ENCODE data around the gene GPR137. TPM values are rescaled to one million over a fixed set of nuclear protein-coding genes. Genes with fewer than 3 reads are reported as not detected.
A peak's percentile ranks its signal among the peaks of the same experiment; 100 is the strongest.

GPR137 gene
- total and polyA plus RNA-seq, 9 of the 15 experiments (the other 6 are each of a cell fraction or from before 2014, with no cell fraction given): 0.32 to 26.7 (median 10.7) TPM

DNA sequence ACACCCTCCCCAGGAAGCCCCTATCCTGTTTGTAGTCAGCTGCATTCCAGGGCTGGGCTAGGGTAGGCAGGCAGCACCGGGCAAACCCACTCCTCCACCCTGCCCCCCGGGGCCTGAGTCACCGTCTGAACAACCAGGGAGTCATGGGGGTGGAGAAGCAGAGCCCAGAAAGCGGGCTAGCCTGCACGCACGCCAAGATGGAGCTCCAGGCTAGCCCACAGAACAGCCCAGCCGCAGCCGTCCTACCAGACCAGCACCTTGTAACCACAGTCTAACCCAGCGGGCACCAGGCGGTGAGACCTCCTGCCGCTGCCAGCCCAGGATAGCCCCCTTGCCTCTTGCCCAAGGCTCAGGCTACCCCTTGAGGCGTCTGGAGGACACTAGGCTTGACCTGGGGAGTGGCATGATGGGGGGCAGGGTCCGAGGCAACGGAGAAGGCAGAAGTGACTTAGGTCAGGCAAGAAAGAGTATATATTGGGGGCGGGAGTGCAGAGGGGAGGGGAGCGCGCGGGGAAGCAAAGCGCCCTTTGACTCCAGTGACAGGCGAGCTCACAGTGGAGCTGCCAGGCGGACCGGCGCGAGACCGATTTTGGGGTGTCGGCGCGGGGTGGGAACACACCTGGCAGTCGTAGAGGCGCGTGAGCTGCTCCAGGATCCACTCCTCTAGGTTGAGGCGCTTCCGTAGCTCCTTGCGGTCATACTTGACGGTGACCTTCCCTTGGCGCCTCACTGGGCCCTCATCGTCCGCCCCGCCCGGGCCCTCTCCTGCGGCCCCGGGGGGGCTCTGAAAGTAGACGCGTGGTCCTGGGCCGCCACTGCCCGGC is 39.6 kb upstream of the GPR137 start (continued):
- TF ChIP-seq RCOR1 (IDR thresholded peaks at IDR 0.05; ENCODE audit: borderline replicate concordance in 1 of 2, low read depth in 2 of 2, low read length in 2 of 2): peak in 1 of 2 experiments; percentile 80; a peak in 2 of 4 replicates
- TF ChIP-seq RB1 (IDR thresholded peaks at IDR 0.05; ENCODE audit: low read depth): peak; percentile 26; the same call in 1 of the 2 replicates
- peak; percentile 19; the same call in 1 of the 2 replicates for TF ChIP-seq PHF8 (IDR thresholded peaks at IDR 0.05; ENCODE audit: borderline replicate concordance, low read length)
- TF ChIP-seq KDM1A (IDR thresholded peaks at IDR 0.05): peak in 1 of 2 experiments; percentile 83; a peak in 2 of 4 replicates
- TF ChIP-seq CBFB (CRISPR knock-in tag; IDR thresholded peaks at IDR 0.05): peak; percentile 92
- TF ChIP-seq NONO (IDR thresholded peaks at IDR 0.05; ENCODE audit: low read depth in 2 of 2, low read length in 1 of 2): peak in 1 of 2 experiments; percentile 56; a peak in 1 of 4 replicates
- peak; percentile 89 for TF ChIP-seq POLR2G (IDR thresholded peaks at IDR 0.05; ENCODE audit: low read depth, low read length)
- TF ChIP-seq LARP7 (IDR thresholded peaks at IDR 0.05): peak; percentile 18; the same call in 1 of the 2 replicates
- TF ChIP-seq ZBTB7A (IDR thresholded peaks at IDR 0.05; ENCODE audit: borderline replicate concordance, control insufficient read depth, low read depth, low read length): peak; percentile 82; the same call in 1 of the 2 replicates
- peak; percentile 40 for TF ChIP-seq HNRNPLL (IDR thresholded peaks at IDR 0.05; ENCODE audit: low read depth, low read length, poor library complexity, severe bottlenecking)
- peak; percentile 50; the same call in 1 of the 2 replicates for TF ChIP-seq ZBED1 (IDR thresholded peaks at IDR 0.05)
- TF ChIP-seq ATF1 (CRISPR knock-in tag; IDR thresholded peaks at IDR 0.05): no peak
- peak; percentile 35 for TF ChIP-seq ATF1 (tag; IDR thresholded peaks at IDR 0.05)
- TF ChIP-seq ZNF764 (CRISPR knock-in tag; IDR thresholded peaks at IDR 0.05; ENCODE audit: low read depth): no peak
- TF ChIP-seq DPF2 (IDR thresholded peaks at IDR 0.05): peak; percentile 73
- TF ChIP-seq, protein P1, sequence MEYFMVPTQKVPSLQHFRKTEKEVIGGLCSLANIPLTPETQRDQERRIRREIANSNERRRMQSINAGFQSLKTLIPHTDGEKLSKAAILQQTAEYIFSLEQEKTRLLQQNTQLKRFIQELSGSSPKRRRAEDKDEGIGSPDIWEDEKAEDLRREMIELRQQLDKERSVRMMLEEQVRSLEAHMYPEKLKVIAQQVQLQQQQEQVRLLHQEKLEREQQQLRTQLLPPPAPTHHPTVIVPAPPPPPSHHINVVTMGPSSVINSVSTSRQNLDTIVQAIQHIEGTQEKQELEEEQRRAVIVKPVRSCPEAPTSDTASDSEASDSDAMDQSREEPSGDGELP (CRISPR knock-in tag; IDR thresholded peaks at IDR 0.05; ENCODE audit: borderline replicate concordance): peak; percentile 65; the same call in 1 of the 2 replicates
- 0 out of 2 replicates have a peak, but pooled peaks have one; percentile 7 for TF ChIP-seq HCFC1 (IDR thresholded peaks at IDR 0.05; ENCODE audit: low read depth, low read length)
- 0 out of 2 replicates have a peak, but pooled peaks have one; percentile 8 for TF ChIP-seq NR2C1 (IDR thresholded peaks at IDR 0.05)
- TF ChIP-seq NR2C1 (tag; IDR thresholded peaks at IDR 0.05): peak; percentile 7; the same call in 1 of the 2 replicates
- TF ChIP-seq, protein P2, sequence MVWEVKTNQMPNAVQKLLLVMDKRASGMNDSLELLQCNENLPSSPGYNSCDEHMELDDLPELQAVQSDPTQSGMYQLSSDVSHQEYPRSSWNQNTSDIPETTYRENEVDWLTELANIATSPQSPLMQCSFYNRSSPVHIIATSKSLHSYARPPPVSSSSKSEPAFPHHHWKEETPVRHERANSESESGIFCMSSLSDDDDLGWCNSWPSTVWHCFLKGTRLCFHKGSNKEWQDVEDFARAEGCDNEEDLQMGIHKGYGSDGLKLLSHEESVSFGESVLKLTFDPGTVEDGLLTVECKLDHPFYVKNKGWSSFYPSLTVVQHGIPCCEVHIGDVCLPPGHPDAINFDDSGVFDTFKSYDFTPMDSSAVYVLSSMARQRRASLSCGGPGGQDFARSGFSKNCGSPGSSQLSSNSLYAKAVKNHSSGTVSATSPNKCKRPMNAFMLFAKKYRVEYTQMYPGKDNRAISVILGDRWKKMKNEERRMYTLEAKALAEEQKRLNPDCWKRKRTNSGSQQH (CRISPR knock-in tag; IDR thresholded peaks at IDR 0.05): no peak
- TF ChIP-seq NBN (IDR thresholded peaks at IDR 0.05; ENCODE audit: low read depth): peak; percentile 77
- peak; percentile 71; the same call in 1 of the 2 replicates for TF ChIP-seq NKRF (IDR thresholded peaks at IDR 0.05; ENCODE audit: borderline replicate concordance)
